COLO668 (cell line): ENCODE results near the gene QARS1.

Experiments used
- DNase-seq: peaks from one replicate; lab custom pipeline; 2025; ENCODE audit not compliant: unreplicated experiment; lab: John Stamatoyannopoulos, UW

Gene QARS1

GRCh38 chr3:49120438-49121131 is 16.0 kb upstream of the QARS1 start, which contains the start of gene USP19:
TSS of gene USP19 (minus strand) at chr3:49120823. CDS start at chr3:49119145, 1,678 bp downstream.
- peak; percentile 92 for DNase-seq

- peak; percentile 13 for DNase-seq
These were observed 15.5 kb upstream of the QARS1 start for GRCh38 chr3:49120096-49120437.

- DNase-seq, result no peak
These were observed 14.9 kb upstream of the QARS1 start for GRCh38 chr3:49119439-49119838.

GRCh38 chr3:49119036-49119435 is 14.5 kb upstream of the QARS1 start:
- DNase-seq, result no peak

- no peak for DNase-seq
These were observed 7.7 kb upstream of the QARS1 start for GRCh38 chr3:49112262-49112661.

GRCh38 chr3:49111347-49111746 is 6.8 kb upstream of the QARS1 start:
- DNase-seq, result no peak

- DNase-seq, result no peak
These were observed 6.2 kb upstream of the QARS1 start for GRCh38 chr3:49110780-49111179.

- no peak for DNase-seq
These were observed 3.8 kb upstream of the QARS1 start for GRCh38 chr3:49108346-49108745.

- DNase-seq, result no peak
These were observed 518 bp downstream of the QARS1 start for GRCh38 chr3:49104052-49104426.

GRCh38 chr3:49100046-49100615 is 4.4 kb downstream of the QARS1 start:
- no peak for DNase-seq

GRCh38 chr3:49098910-49099630 is 5.5 kb downstream of the QARS1 start:
- DNase-seq, result no peak

GRCh38 chr3:49098429-49098828 is 6.1 kb downstream of the QARS1 start:
- DNase-seq, result peak; percentile 4

GRCh38 chr3:49093853-49094767 is 10.4 kb downstream of the QARS1 start, which contains the start of gene QRICH1:
TSS of gene QRICH1 (minus strand) at chr3:49094071. CDS start at chr3:49077017, 17,054 bp downstream.
- peak; percentile 91 for DNase-seq

- peak; percentile 81 for DNase-seq
These were observed 11.4 kb downstream of the QARS1 start for GRCh38 chr3:49092938-49093852.

GRCh38 chr3:49081429-49081828 is 23.1 kb downstream of the QARS1 start:
- DNase-seq, result no peak

- DNase-seq, result no peak
These were observed 25.3 kb downstream of the QARS1 start for GRCh38 chr3:49079270-49079669.

GRCh38 chr3:49076646-49077045 is 27.9 kb downstream of the QARS1 start:
- DNase-seq, result no peak

GRCh38 chr3:49076116-49076515 is 28.4 kb downstream of the QARS1 start:
- DNase-seq, result no peak

GRCh38 chr3:49058011-49058410 is 46.5 kb downstream of the QARS1 start:
- no peak for DNase-seq

GRCh38 chr3:49057268-49057667 is 47.3 kb downstream of the QARS1 start:
- no peak for DNase-seq
